Measurements from ENCODE around the gene TELO2.

Gene TELO2

GRCh38 chr16:1518626-1519135, 25.5 kb downstream of the TELO2 start:
- no peak for DNase-seq (ENCODE audit: low read depth in 2 of 2)

GRCh38 chr16:1519831-1520230, 26.7 kb downstream of the TELO2 start:
- no peak for DNase-seq (ENCODE audit: low read depth in 2 of 2)

GRCh38 chr16:1520461-1520860, 27.3 kb downstream of the TELO2 start:
- DNase-seq (ENCODE audit: low read depth in 2 of 2) = no peak

- DNase-seq (ENCODE audit: low read depth in 2 of 2) = no peak
Measured at GRCh38 chr16:1523581-1524245, 30.6 kb downstream of the TELO2 start.

GRCh38 chr16:1524366-1524765, 31.2 kb downstream of the TELO2 start:
- DNase-seq (ENCODE audit: low read depth in 2 of 2) = no peak

GRCh38 chr16:1525871-1526607, 32.9 kb downstream of the TELO2 start:
- DNase-seq (ENCODE audit: low read depth in 2 of 2) = no peak

- DNase-seq (ENCODE audit: low read depth in 2 of 2) = no peak
Measured at GRCh38 chr16:1526608-1527555, 33.7 kb downstream of the TELO2 start.

GRCh38 chr16:1527836-1528811, 35.0 kb downstream of the TELO2 start:
- no peak for DNase-seq (ENCODE audit: low read depth in 2 of 2)

- DNase-seq (ENCODE audit: low read depth in 2 of 2) = no peak
Measured at GRCh38 chr16:1528921-1529537, 35.9 kb downstream of the TELO2 start.

GRCh38 chr16:1530349-1530882, 37.3 kb downstream of the TELO2 start:
- DNase-seq (ENCODE audit: low read depth in 2 of 2) = no peak

- DNase-seq (ENCODE audit: low read depth in 2 of 2) = peak; percentile 65 to 71
Measured at GRCh38 chr16:1530883-1531637, 37.9 kb downstream of the TELO2 start.

GRCh38 chr16:1531638-1531910, 38.4 kb downstream of the TELO2 start:
- no peak for DNase-seq (ENCODE audit: low read depth in 2 of 2)

GRCh38 chr16:1532081-1532760, 39.1 kb downstream of the TELO2 start:
- DNase-seq (ENCODE audit: low read depth in 2 of 2) = no peak

GRCh38 chr16:1532771-1533170, 39.6 kb downstream of the TELO2 start:
- DNase-seq (ENCODE audit: low read depth in 2 of 2) = no peak

- DNase-seq (ENCODE audit: low read depth in 2 of 2) = peak; percentile 46 to 50
Measured at GRCh38 chr16:1533443-1533951, 40.3 kb downstream of the TELO2 start, which contains the start of gene TMEM204. TSS of gene TMEM204 (plus strand) at chr16:1533666. CDS start at chr16:1534276, 610 bp downstream.

GRCh38 chr16:1534021-1535020, 41.2 kb downstream of the TELO2 start:
- peak in 1 of 2 experiments; percentile 19 for DNase-seq (ENCODE audit: low read depth in 2 of 2)
